NCI-H446 treated with DMSO at 0.1 percent for 48 hours (cell line): Measurements from ENCODE around the gene ADAM12.

Experiments used
- DNase-seq: peaks from one replicate; lab custom pipeline; 2025; lab: John Stamatoyannopoulos, UW

ADAM12 gene

GRCh38 chr10:126013489-126014281 is 374.6 kb downstream of the ADAM12 start:
- DNase-seq, result peak; percentile 13

- DNase-seq, result no peak
These were observed 375.8 kb downstream of the ADAM12 start for GRCh38 chr10:126012485-126012884.

GRCh38 chr10:126011995-126012394 is 376.3 kb downstream of the ADAM12 start:
- DNase-seq, result no peak

- DNase-seq, result no peak
These were observed 378.6 kb downstream of the ADAM12 start for GRCh38 chr10:126009650-126010049.

- DNase-seq, result no peak
These were observed 381.4 kb downstream of the ADAM12 start for GRCh38 chr10:126006906-126007305.

GRCh38 chr10:126006264-126006663 is 382.0 kb downstream of the ADAM12 start:
- DNase-seq, result no peak

GRCh38 chr10:126004752-126005151 is 383.5 kb downstream of the ADAM12 start:
- no peak for DNase-seq

- DNase-seq, result no peak
These were observed 386.7 kb downstream of the ADAM12 start for GRCh38 chr10:126001576-126001975.

GRCh38 chr10:125999694-126000093 is 388.6 kb downstream of the ADAM12 start:
- no peak for DNase-seq

GRCh38 chr10:125997586-125997985 is 390.7 kb downstream of the ADAM12 start:
- no peak for DNase-seq

- DNase-seq, result no peak
These were observed 392.5 kb downstream of the ADAM12 start for GRCh38 chr10:125995726-125996304.

- no peak for DNase-seq
These were observed 393.7 kb downstream of the ADAM12 start for GRCh38 chr10:125994601-125995000.

GRCh38 chr10:125992254-125992653 is 396.0 kb downstream of the ADAM12 start:
- no peak for DNase-seq

- DNase-seq, result no peak
These were observed 396.9 kb downstream of the ADAM12 start for GRCh38 chr10:125991392-125991791.

GRCh38 chr10:125990974-125991373 is 397.3 kb downstream of the ADAM12 start:
- no peak for DNase-seq

GRCh38 chr10:125989791-125990190 is 398.5 kb downstream of the ADAM12 start:
- no peak for DNase-seq

GRCh38 chr10:125985557-125986240 is 402.6 kb downstream of the ADAM12 start:
- DNase-seq, result no peak

- no peak for DNase-seq
These were observed 403.3 kb downstream of the ADAM12 start for GRCh38 chr10:125984865-125985495.

- no peak for DNase-seq
These were observed 403.9 kb downstream of the ADAM12 start for GRCh38 chr10:125984346-125984745.

- DNase-seq, result no peak
These were observed 404.6 kb downstream of the ADAM12 start for GRCh38 chr10:125983656-125984055.

- DNase-seq, result no peak
These were observed 405.1 kb downstream of the ADAM12 start for GRCh38 chr10:125983161-125983560.

- no peak for DNase-seq
These were observed 405.9 kb downstream of the ADAM12 start for GRCh38 chr10:125982260-125982948.
